Central memory CD8-positive, alpha-beta T cell (primary cell): ENCODE measurements around the gene TMEM30A.
A peak's percentile ranks its signal among the peaks of the same experiment; 100 is the strongest.

Experiments
- ATAC-seq: fragments of 150-1000 bp; cut with Tn5 transposase; replicated peaks from 2 replicates; pipeline ENCODE4 v1.10.0; 2022; ENCODE audit warnings: mild to moderate bottlenecking, moderate FRiP score, moderate number of reproducible peaks; ENCODE audit not compliant: poor library complexity, severe bottlenecking; ENCODE audit errors: extremely low read depth
- DNase-seq, 2 donors: peaks; one replicate each; pipeline ENCODE4 v3.0.0; 2021; ENCODE audit warnings: low spot score in 2 of 2
- H3K27ac Mint-ChIP-seq: one replicate; pipeline ENCODE4 v1.8.0; 2022; ENCODE audit warnings: low read depth, mild to moderate bottlenecking, moderate library complexity, mixed read lengths
- H3K27me3 Mint-ChIP-seq: one replicate; pipeline ENCODE4 v1.8.0; 2022; ENCODE audit warnings: mixed read lengths
- H3K36me3 Mint-ChIP-seq: one replicate; pipeline ENCODE4 v1.8.0; 2022; ENCODE audit warnings: mild to moderate bottlenecking, moderate library complexity, mixed read lengths; ENCODE audit not compliant: insufficient read depth
- H3K4me1 Mint-ChIP-seq: one replicate; pipeline ENCODE4 v1.8.0; 2022; ENCODE audit warnings: mixed read lengths
- H3K4me3 Mint-ChIP-seq: one replicate; pipeline ENCODE4 v1.8.0; 2022; ENCODE audit warnings: mild to moderate bottlenecking, moderate library complexity, mixed read lengths
- H3K9me3 Mint-ChIP-seq: one replicate; pipeline ENCODE4 v1.8.0; 2022; ENCODE audit warnings: mixed read lengths

The TMEM30A gene

GRCh38 chr6:75268988-75269354 lies 15.6 kb downstream of the TMEM30A start:
- Mint-ChIP-seq H3K27ac (peak overlapping the region; percentile 35), H3K4me1 (peaks cover 24% of the 10 kb centered on the region), H3K9me3 (no peaks in the 10 kb centered on the region), H3K27me3 (no peaks in the 10 kb centered on the region), H3K4me3 (no peak overlapping the region), H3K36me3 (peaks cover 9% of the 10 kb centered on the region)
- ATAC-seq = peak; percentile 48
- no peak for DNase-seq

GRCh38 chr6:75268121-75268987 lies 16.2 kb downstream of the TMEM30A start:
- peak overlapping the region; percentile 35 for H3K27ac Mint-ChIP-seq
- no peak overlapping the region for H3K4me3 Mint-ChIP-seq
- no peaks in the 10 kb centered on the region for H3K27me3 Mint-ChIP-seq
- H3K36me3 Mint-ChIP-seq = peaks cover 11% of the 10 kb centered on the region
- H3K4me1 Mint-ChIP-seq = peaks cover 20% of the 10 kb centered on the region
- ATAC-seq (no peak), DNase-seq (no peak)
- H3K9me3 Mint-ChIP-seq = no peaks in the 10 kb centered on the region

- H3K4me1 Mint-ChIP-seq = peaks cover 20% of the 10 kb centered on the region
- DNase-seq = no peak
- no peak for ATAC-seq
Measured at GRCh38 chr6:75267461-75267860, 17.1 kb downstream of the TMEM30A start.

GRCh38 chr6:75266716-75267291 lies 17.8 kb downstream of the TMEM30A start:
- Mint-ChIP-seq H3K4me3 (no peak overlapping the region), H3K27ac (no peak overlapping the region), H3K27me3 (no peaks in the 10 kb centered on the region), H3K36me3 (peaks cover 21% of the 10 kb centered on the region), H3K4me1 (peaks cover 18% of the 10 kb centered on the region), H3K9me3 (no peaks in the 10 kb centered on the region)
- DNase-seq (no peak), ATAC-seq (peak; percentile 75)

More at GRCh38 chr6:75267461-75267860, 17.1 kb downstream of the TMEM30A start:
- H3K27me3 Mint-ChIP-seq = no peaks in the 10 kb centered on the region
- peaks cover 17% of the 10 kb centered on the region for H3K36me3 Mint-ChIP-seq
- H3K27ac Mint-ChIP-seq = no peak overlapping the region
- H3K9me3 Mint-ChIP-seq = no peaks in the 10 kb centered on the region
- H3K4me3 Mint-ChIP-seq = no peak overlapping the region

GRCh38 chr6:75263401-75263750 lies 21.2 kb downstream of the TMEM30A start:
- Mint-ChIP-seq H3K4me1 (no peaks in the 10 kb centered on the region), H3K36me3 (peaks cover 35% of the 10 kb centered on the region), H3K27me3 (no peaks in the 10 kb centered on the region), H3K4me3 (no peak overlapping the region), H3K27ac (no peak overlapping the region), H3K9me3 (no peaks in the 10 kb centered on the region)
- DNase-seq (no peak), ATAC-seq (no peak)

GRCh38 chr6:75262716-75263400 lies 21.7 kb downstream of the TMEM30A start:
- Mint-ChIP-seq H3K27me3 (no peaks in the 10 kb centered on the region), H3K36me3 (peaks cover 35% of the 10 kb centered on the region), H3K4me1 (no peaks in the 10 kb centered on the region), H3K9me3 (no peaks in the 10 kb centered on the region), H3K27ac (no peak overlapping the region), H3K4me3 (no peak overlapping the region)
- DNase-seq (no peak), ATAC-seq (no peak)

GRCh38 chr6:75261299-75261698 lies 23.3 kb downstream of the TMEM30A start:
- Mint-ChIP-seq H3K27ac (no peak overlapping the region), H3K36me3 (peaks cover 36% of the 10 kb centered on the region), H3K27me3 (no peaks in the 10 kb centered on the region), H3K9me3 (no peaks in the 10 kb centered on the region), H3K4me1 (no peaks in the 10 kb centered on the region), H3K4me3 (no peak overlapping the region)
- DNase-seq (no peak), ATAC-seq (no peak)

GRCh38 chr6:75257343-75258087 lies 27.1 kb downstream of the TMEM30A start:
- H3K9me3 Mint-ChIP-seq = no peaks in the 10 kb centered on the region
- H3K4me3 Mint-ChIP-seq = no peak overlapping the region
- H3K36me3 Mint-ChIP-seq = peaks cover 30% of the 10 kb centered on the region
- DNase-seq (no peak), ATAC-seq (no peak)
- H3K27ac Mint-ChIP-seq = no peak overlapping the region
- no peaks in the 10 kb centered on the region for H3K27me3 Mint-ChIP-seq
- no peaks in the 10 kb centered on the region for H3K4me1 Mint-ChIP-seq

- Mint-ChIP-seq H3K36me3 (peaks cover 9% of the 10 kb centered on the region), H3K4me1 (no peaks in the 10 kb centered on the region), H3K4me3 (no peak overlapping the region), H3K27ac (no peak overlapping the region), H3K27me3 (peaks cover 11% of the 10 kb centered on the region), H3K9me3 (no peaks in the 10 kb centered on the region)
- no peak for ATAC-seq
- DNase-seq = no peak
Measured at GRCh38 chr6:75250552-75250951, 34.0 kb downstream of the TMEM30A start.

GRCh38 chr6:75249837-75250236 lies 34.8 kb downstream of the TMEM30A start:
- Mint-ChIP-seq H3K27me3 (peaks cover 16% of the 10 kb centered on the region), H3K4me1 (peaks cover under 1% of the 10 kb centered on the region), H3K36me3 (peaks cover 7% of the 10 kb centered on the region), H3K9me3 (no peaks in the 10 kb centered on the region), H3K4me3 (no peak overlapping the region), H3K27ac (peak overlapping the region; percentile 12)
- ATAC-seq (no peak), DNase-seq (no peak)

- ATAC-seq = no peak
- no peak overlapping the region for H3K4me3 Mint-ChIP-seq
- DNase-seq = no peak
- H3K27ac Mint-ChIP-seq = peak overlapping the region; percentile 2
- no peaks in the 10 kb centered on the region for H3K9me3 Mint-ChIP-seq
- peaks cover 19% of the 10 kb centered on the region for H3K4me1 Mint-ChIP-seq
- H3K27me3 Mint-ChIP-seq = peaks cover 16% of the 10 kb centered on the region
- H3K36me3 Mint-ChIP-seq = peaks cover 8% of the 10 kb centered on the region
Measured at GRCh38 chr6:75246386-75246785, 38.2 kb downstream of the TMEM30A start.

- Mint-ChIP-seq H3K27me3 (peaks cover 16% of the 10 kb centered on the region), H3K27ac (peak overlapping the region; percentile 96), H3K4me3 (peak overlapping the region; percentile 97), H3K4me1 (peaks cover 27% of the 10 kb centered on the region), H3K36me3 (peaks cover 20% of the 10 kb centered on the region), H3K9me3 (no peaks in the 10 kb centered on the region)
- DNase-seq (no peak), ATAC-seq (no peak)
Measured at GRCh38 chr6:75244063-75244584, 40.5 kb downstream of the TMEM30A start.
